ENCODE data around the gene RARRES2.

The RARRES2 gene

GRCh38 chr7:150360363-150361058 is 19.1 kb upstream of the RARRES2 start:
- no peak overlapping the region for H3K4me3 ChIP-seq (ENCODE audit: low read depth, low read length)
- TF ChIP-seq, protein P1, sequence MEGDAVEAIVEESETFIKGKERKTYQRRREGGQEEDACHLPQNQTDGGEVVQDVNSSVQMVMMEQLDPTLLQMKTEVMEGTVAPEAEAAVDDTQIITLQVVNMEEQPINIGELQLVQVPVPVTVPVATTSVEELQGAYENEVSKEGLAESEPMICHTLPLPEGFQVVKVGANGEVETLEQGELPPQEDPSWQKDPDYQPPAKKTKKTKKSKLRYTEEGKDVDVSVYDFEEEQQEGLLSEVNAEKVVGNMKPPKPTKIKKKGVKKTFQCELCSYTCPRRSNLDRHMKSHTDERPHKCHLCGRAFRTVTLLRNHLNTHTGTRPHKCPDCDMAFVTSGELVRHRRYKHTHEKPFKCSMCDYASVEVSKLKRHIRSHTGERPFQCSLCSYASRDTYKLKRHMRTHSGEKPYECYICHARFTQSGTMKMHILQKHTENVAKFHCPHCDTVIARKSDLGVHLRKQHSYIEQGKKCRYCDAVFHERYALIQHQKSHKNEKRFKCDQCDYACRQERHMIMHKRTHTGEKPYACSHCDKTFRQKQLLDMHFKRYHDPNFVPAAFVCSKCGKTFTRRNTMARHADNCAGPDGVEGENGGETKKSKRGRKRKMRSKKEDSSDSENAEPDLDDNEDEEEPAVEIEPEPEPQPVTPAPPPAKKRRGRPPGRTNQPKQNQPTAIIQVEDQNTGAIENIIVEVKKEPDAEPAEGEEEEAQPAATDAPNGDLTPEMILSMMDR (IDR thresholded peaks at IDR 0.05; ENCODE audit: low read depth, low read length): no peak

DNA sequence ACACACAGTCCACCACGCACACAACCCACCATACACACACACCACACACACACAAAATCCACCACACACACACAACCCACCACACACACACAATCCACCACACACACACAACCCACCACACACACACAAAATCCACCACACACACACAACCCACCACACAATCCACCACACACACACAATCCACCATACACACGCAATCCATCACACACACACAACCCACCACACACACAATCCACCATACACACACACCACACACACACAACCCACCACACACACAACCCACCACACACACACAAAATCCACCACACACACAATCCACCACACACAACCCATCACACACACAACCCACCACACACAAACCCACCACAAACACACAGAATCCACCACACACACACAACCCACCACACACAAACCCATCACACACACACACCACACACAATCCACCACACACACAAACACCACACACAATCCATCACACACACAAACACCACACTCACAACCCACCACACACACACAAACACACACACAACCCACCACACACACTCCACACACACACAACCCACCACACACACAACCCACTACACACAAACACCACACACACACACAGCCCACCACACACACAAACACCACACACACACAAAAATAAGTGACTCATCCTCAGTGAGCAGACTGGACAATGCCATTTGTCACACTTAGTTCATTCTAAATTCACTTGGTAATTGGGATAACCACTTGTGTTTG is 18.4 kb upstream of the RARRES2 start:
- no peak overlapping the region for H3K4me3 ChIP-seq (ENCODE audit: low read depth, low read length)
- TF ChIP-seq, protein P1 (IDR thresholded peaks at IDR 0.05; ENCODE audit: low read depth, low read length): no peak

GRCh38 chr7:150358988-150359621 is 17.7 kb upstream of the RARRES2 start:
- TF ChIP-seq, protein P1 (IDR thresholded peaks at IDR 0.05; ENCODE audit: low read depth, low read length): no peak
- no peak overlapping the region for H3K4me3 ChIP-seq (ENCODE audit: low read depth, low read length)

GRCh38 chr7:150358433-150358832 is 17.0 kb upstream of the RARRES2 start:
- no peak overlapping the region for H3K4me3 ChIP-seq (ENCODE audit: low read depth, low read length)
- TF ChIP-seq, protein P1 (IDR thresholded peaks at IDR 0.05; ENCODE audit: low read depth, low read length): no peak

- TF ChIP-seq, protein P1 (IDR thresholded peaks at IDR 0.05; ENCODE audit: low read depth, low read length): no peak
- no peak overlapping the region for H3K4me3 ChIP-seq (ENCODE audit: low read depth, low read length)
These were observed 16.5 kb upstream of the RARRES2 start for GRCh38 chr7:150357771-150358427.

DNA sequence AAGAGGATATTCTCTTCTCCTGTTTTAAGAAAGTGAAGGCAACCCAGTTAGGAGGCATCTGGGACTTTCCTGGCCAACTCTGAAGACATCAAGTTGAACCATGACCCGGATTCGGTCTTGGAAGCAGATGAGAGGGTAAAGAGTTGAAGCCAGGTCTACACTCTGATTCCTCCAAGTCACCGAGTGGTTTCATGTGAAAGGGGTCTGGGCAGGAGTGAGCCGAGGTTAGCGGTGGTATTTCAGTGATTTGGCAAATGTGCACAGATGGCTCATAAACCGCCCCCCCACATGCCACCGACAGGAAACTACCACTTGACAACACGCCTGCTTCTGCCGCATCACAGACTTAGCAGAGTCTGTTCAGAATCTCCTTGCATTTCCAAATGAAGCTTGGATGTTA is 15.8 kb upstream of the RARRES2 start:
- no peak overlapping the region for H3K4me3 ChIP-seq (ENCODE audit: low read depth, low read length)
- TF ChIP-seq, protein P1 (IDR thresholded peaks at IDR 0.05; ENCODE audit: low read depth, low read length): no peak

Measured in WI38 (cell line).